Activated T-cell treated with anti-CD3 and anti-CD28 coated beads for 48 hours (primary cell): ENCODE results near the gene SSH3.

ENCODE experiments used
- DNase-seq: peaks from one replicate; pipeline ENCODE4 v3.0.0-alpha.2; 2020; ENCODE audit warnings: low read depth

Gene SSH3

GRCh38 chr11:67268081-67268961, 35.0 kb upstream of the SSH3 start:
- DNase-seq = peak; percentile 68

DNA sequence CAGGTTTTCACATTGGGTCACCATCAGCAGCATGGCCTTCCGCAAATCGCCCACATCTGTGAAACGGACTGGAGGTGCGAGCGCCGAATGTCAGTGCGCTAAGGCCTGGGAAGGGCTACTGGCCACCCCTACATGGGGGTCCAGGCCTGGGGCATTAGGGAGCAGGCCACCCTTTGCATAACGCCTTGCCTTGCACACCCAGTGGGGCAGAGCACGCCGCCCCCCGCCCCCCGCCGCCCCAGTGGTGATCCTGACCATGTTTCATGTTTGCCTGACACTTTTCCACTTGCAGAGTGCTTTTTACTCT, 34.4 kb upstream of the SSH3 start:
- no peak for DNase-seq

GRCh38 chr11:67269401-67270255, 33.7 kb upstream of the SSH3 start:
- no peak for DNase-seq

DNA sequence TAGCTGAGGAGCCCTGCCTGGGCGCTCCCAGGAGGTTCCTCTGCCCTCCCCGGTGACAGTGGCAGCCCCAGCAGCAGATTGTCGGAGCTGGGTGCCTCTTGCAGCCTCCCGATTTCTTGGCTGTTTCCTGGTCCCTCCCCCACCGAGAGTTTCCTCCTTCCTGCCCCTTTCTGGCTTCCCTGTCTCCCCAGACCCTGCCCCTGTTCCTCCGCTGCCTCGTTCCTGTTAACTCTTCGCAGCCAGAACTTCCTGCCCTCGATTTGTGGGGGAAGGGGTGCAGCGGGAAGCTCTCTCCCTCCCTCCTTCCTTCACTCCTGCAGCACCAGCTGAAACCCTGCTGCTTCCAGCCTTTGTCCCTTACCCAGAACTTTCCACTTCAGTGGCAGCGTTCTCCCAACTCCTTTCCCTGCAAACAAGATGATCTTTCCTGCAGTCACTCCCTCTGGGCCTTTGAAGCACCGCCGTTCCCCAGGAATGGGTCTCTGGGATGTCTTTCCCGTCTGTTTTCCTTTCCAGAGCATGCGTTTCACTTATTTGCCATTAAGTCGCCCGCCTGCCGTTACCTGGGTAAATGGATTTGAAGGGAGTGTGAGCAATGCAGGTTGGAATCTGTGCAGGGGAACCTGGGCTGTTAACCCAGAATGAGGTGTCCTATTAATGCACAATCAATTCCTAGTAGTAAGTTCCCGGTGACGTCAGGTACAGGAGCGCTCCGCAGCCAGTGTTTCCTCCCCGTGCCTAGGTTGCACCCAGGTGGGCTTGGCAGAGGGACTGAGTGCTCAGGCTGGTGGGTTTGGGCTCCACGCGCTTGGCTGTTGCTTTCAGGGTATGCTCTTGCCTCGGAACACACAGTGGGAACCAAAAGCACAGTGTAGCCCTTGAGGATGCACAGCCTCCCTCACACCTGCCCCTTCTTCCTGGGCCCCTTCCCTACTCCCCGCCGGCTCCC, 32.8 kb upstream of the SSH3 start:
- DNase-seq = no peak

- DNase-seq = no peak
These were observed 32.2 kb upstream of the SSH3 start for GRCh38 chr11:67271205-67271540.

DNA sequence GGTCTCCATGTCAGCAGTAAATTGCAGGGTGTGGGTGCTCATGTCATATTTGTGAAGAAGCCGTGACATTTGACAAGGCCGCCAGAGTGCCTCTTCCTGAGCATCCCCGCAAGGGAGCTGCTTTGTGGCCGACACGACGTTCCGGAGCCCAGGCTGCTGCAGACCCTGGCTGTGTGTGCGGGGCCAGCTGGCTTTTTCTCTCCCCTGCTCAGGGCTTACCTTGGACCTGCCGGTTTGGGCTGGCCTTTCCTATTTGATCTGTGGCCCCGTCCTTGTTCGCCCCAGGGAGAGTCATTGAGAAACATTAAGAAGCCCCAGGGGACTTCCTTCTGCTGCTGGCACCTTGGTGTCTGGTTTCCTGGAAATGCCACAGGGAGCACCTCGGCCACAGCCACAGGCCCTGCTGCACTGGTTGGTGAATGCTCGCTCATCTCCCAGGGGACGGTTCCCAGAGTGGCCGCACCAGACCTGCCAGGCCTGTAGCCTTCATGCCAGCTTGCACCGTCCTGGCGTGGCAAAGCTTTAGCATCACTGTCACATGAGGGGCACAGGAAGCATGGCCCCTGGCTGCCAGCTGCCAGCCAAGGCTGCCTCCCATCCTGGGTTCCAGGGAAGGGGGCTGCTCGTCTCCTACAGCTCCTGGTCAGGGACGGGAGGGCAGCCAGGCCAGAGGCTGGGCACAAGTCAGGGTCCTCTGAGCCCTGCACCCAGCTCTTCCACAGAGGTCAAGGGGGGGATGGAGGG, 31.6 kb upstream of the SSH3 start:
- DNase-seq = no peak

DNA sequence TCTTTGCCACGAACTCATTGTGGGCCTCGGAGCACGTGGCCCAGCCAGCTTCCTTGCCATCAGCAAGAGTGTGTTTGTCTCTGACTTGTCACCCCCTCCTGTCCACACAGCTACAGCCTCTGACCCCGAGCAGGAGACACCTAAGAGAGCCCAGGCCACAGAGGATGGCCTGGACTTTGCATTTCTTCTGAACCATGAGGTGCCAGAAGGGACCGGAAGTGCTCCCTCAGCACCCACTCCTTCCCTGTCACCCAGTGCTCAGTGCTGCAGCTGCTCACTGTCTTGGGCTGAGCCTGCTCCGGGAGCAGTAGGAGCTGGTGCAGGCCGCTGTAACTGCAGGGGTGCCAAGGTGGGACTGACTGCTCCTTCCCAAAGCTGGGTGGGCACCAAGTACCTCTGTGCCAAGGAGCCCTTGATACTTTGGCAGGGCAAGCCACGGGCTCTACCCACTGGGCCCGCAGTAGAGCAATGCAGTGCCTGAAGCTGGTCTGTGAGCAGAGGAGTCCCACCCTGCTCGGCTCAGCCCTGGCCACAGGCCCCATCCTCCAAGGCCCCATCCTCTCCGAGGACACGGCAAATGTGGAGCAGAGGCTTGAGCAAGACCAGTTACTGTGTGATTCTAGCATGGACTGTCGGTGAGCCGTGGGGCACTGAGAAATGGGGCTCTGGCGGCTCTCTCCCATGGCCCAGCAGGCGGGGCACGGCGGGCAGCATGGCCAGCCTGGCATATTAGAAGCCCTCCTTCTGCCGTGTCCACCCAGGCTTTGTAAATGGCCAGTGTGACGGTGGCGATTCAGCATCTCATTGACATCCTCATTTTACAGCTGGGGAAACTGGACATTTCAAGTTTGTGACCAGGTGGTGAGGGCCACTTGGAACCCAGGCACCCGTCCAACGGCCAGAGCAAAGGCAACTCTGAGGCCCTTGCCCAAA, 30.7 kb upstream of the SSH3 start:
- DNase-seq = no peak

- DNase-seq = no peak
These were observed 29.9 kb upstream of the SSH3 start for GRCh38 chr11:67273260-67273990.

GRCh38 chr11:67274768-67275605, 28.3 kb upstream of the SSH3 start:
- DNase-seq = no peak

GRCh38 chr11:67275606-67276409, 27.5 kb upstream of the SSH3 start:
- DNase-seq = no peak

DNA sequence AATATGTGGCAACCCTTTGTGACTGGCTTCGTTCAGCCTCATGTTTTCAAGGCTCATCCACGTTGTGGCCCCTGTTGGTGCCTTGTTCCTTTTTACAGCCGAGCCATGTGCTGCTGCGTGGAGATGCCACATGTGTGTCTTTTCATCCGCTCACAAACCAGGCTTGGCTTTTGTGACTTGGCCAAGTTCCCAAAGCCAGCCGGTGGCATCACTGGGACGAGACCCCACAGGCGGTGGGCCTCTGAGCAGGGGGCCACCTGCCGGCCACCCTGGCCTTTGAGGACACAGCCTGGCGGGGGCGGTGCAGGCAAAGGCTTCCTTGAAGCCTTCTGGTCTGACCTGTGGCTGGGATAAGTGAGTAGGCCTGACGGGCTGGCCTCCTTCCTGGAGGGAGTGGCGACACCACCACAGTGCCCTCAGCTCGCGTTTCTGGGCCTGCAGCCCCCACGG, 26.5 kb upstream of the SSH3 start:
- DNase-seq = peak; percentile 58

GRCh38 chr11:67277231-67277961, 25.9 kb upstream of the SSH3 start:
- DNase-seq = peak; percentile 86

GRCh38 chr11:67278135-67278938, 25.0 kb upstream of the SSH3 start:
- DNase-seq = no peak

- DNase-seq = no peak
These were observed 24.3 kb upstream of the SSH3 start for GRCh38 chr11:67278939-67279588.

- DNase-seq = no peak
These were observed 23.6 kb upstream of the SSH3 start for GRCh38 chr11:67279589-67280340.
